Activated T-cell treated with anti-CD3 and anti-CD28 coated beads, Interleukin-2, amount 50 U/mL, for 1 hour (primary cell): Measurements from ENCODE around the gene HPSE.
"Not testable (repeated sequence)": the region's sequence is repeated elsewhere in the genome, so short reads cannot be mapped to it uniquely, and the experiment has no call there.

Source experiments
- DNase-seq: peaks from one replicate; pipeline ENCODE4 v3.0.0-alpha.2; 2020

HPSE gene

DNA sequence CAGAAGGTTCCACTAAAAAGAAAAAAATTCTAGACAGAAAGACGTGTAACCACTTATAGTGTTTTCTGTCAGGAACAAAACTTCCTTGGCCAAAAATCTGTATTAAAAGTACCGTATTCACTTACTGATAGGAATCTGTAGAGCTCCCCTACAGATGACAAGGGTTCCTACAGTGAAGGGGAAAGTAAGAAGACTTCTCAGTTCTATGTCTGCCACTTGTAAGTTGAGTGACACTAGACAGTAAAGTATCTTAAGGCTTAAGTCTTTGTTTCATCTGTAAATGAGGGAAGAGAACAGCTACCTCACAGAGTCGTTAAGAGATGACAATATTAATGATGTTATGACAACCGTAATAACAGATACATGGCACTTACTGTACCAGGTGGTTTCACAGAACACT, 53.3 kb downstream of the HPSE start:
- no peak for DNase-seq

DNA sequence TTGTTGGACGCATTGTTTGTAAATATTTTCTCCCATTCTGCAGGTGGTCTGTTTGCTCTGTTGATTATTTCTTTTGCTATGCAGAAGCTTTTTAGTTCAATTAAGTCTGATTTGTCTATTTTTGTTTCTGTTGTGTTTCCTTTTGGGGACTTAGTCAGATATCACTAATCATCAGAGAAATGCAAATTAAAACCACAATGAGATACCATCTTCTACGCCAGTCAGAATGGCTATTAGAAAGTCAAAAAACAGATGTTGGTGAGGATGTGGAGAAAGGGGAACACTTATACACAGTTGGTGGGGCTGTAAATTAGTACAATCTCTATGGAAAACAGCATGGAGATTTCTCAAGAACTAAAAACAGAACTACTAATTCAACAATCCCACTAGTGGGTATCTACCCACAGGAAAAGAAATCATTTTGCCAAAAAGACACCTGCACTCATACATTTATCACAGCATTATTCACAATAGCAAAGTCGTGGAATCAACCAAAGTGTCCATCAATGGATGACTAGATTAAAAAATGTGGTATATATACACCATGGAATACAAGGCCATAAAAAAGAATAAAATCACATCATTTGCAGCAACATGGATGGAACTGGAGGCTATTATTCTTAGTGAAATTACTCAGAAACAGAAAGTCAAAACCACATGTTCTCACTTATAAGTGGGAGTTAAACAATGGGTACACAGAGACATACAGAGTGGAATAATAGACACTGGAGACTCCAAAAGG, 58.2 kb downstream of the HPSE start:
- DNase-seq: no peak

DNA sequence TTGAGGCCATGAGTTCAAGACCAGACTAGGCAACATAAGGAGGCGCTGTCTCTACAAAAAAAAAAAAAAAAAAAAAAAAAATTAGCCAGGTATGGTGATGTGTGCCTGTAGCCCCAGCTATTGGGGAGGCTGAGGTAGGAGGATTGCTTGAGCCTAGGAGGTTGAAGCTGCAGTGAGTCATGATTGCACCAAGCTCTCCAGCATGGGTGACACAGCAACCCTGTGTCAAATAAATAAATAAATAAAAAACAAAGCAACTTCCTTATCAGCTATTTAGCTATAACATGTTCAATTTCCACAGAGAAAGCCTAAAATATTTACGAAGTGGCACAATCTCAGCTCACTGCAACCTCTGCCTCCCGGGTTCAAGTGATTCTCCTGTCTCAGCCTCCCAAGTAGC, 60.7 kb downstream of the HPSE start:
- not testable (repeated sequence) for DNase-seq

DNA sequence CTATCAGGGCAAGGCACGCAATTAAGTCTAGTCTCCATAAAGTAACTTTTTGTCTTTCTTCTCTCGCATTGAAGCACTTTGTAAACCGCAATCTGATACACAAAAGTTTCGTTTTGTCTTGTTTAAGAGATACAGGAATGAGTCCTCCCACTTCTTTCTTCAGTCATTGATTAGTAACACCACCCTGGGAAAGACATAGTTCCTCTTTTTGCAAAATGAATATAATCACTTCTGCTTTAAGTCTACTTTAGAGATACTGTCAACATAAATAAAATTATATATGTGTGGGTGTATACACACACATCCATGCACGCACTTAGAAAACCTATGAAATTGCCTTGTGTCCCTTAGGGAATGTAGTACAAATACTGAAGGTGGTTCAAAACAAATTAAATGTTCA, 61.7 kb downstream of the HPSE start:
- no peak for DNase-seq

DNA sequence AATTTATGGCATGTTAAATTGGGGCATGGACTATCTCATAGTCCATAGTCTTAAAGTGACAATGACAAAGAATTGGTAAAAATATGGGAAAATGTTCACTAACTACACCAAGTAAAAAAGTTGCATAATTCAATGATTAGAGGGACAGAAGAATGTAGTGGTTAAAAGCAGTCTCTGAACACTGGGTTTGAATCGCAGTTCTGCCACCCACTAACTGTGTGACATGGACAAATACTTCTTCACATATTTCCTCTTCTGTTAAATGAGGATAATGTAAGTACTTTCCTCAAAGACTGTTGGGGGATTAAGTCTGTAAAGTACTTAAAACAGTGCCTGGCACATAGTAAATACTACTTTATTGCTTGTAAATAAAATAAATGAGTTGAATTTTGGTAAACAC, 65.4 kb downstream of the HPSE start:
- no peak for DNase-seq

DNA sequence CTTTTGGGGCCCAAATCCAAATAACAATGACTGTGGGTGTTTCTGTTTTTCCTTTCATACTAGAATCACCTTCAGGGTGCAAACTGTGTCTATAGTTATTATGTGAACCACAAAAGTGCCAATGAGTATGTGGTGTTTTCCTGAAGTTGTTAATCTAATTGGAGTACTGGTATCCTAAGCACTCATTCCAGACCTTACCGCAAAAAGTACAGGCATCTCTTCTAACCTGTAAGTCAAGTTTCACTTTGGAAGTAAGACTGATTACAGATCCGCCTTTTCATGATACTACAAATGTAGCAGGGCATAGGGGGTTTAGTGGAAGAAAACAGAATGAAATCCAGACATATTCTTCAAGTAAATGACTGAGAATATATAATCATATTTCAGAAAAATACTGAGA, 66.2 kb downstream of the HPSE start:
- DNase-seq: no peak

DNA sequence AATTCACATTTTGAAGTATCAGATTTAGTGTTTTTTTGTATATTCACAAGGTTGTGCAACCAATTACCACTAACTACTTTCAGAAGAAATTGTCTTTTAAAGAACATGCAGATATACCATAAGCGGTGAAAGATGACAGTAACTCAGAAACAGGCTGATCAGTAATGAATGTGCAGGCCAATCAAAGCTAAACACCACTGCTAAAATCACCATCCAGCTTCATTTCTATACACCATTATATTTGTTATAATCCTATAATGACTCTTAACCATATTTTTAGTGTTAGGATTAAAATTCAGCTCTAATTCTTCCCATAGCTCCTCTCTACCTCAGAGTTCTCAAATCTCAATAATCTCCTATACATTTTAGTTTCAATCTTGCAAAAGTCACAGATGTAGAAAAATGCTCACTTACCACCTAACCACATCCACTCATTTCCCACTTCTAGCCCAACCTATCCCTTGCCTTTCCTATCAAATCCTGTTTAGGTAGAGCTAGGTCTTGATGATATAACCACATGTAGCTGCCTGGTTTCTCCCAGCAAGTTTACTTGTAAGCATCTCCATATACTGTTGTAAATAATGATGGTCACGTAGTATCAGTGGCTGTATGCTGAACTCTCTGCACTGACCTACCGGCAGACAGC, 66.7 kb downstream of the HPSE start:
- DNase-seq: no peak

GRCh38 chr4:83267121-83267829, 67.4 kb downstream of the HPSE start:
- no peak for DNase-seq

- DNase-seq: no peak
These were observed 68.0 kb downstream of the HPSE start for GRCh38 chr4:83266689-83267088.

- DNase-seq: no peak
These were observed 71.5 kb downstream of the HPSE start for GRCh38 chr4:83263106-83263505.

GRCh38 chr4:83262682-83263081, 72.0 kb downstream of the HPSE start:
- no peak for DNase-seq

- no peak for DNase-seq
These were observed 73.3 kb downstream of the HPSE start for GRCh38 chr4:83261307-83261706.

- DNase-seq: no peak
These were observed 75.1 kb downstream of the HPSE start for GRCh38 chr4:83259586-83259985.

DNA sequence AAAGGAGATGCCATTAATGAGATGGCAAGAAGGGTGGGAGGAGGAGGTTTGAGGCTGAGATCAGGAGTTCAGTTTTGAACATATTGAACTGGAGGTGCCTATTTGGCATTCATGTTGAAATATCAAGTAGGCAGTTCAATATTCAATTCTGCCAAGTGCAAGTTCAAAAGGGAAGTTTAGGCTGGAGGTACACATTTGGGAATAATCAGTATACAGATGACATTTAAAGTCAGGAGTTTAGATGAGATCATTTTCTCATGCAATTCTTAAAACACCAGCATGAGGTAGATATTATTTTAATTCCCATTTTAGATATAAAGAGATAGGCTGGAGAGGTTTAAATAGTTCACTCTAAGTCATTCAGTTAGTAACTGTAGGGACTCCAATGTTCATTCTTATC, 76.2 kb downstream of the HPSE start:
- no peak for DNase-seq

DNA sequence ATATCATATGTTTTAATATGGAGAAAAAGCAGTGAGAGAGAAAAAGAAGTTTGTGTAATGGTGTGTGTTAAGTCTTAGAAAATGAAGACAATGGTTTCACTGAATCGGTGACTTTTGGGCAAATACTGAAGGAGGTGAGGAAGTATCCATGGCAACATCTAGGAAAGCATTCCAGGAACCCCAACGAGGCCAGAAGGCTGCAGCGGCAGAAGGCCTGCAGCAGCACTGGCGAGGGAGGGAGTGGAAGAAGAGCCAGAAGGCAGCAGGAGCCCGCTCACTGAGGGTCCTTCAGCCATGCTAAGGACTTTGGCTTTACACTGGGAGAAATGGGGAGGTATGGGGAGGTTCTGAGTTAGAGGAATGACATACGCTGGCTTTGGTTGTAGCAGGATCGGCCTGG, 76.8 kb downstream of the HPSE start:
- no peak for DNase-seq

- DNase-seq: no peak
These were observed 79.1 kb downstream of the HPSE start for GRCh38 chr4:83255584-83255983.

- peak; percentile 51 for DNase-seq
These were observed 81.8 kb downstream of the HPSE start for GRCh38 chr4:83252782-83253405.

DNA sequence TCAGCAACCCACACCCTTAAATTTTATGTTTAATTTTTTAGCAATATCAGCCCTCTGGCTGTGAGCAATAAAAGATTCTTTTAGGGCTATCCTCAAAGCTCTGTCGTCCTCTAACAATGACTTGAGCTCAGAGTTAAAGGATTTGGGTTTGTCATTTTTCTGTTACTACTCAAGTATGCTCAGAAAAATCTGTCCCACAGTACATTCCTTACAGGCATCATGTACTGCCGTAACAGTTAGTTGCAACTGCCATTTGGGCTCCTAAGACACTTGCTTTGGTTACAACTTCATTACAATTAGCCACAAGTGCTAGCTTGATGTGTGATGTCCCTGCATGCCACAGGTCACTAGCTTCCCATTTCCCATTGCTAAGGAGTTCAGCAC, 83.2 kb downstream of the HPSE start:
- no peak for DNase-seq

- no peak for DNase-seq
These were observed 83.8 kb downstream of the HPSE start for GRCh38 chr4:83250687-83251446.

GRCh38 chr4:83248486-83248885, 86.2 kb downstream of the HPSE start:
- DNase-seq: no peak

- no peak for DNase-seq
These were observed 87.0 kb downstream of the HPSE start for GRCh38 chr4:83247415-83248357.
